ENCODE measurements around the gene NDRG3. TPM values are rescaled to one million over a fixed set of nuclear protein-coding genes. Genes with fewer than 3 reads are reported as not detected.

Gene NDRG3
- total RNA-seq, 1 experiment from 2014 or later: 33.6 TPM

- peaks cover 55% of the 10 kb centered on the region for H3K4me1 ChIP-seq (ENCODE audit: low read length)
- H2AFZ ChIP-seq (ENCODE audit: low read length): peak within 1 kb of the TSS; percentile 95
- H3K9ac ChIP-seq (ENCODE audit: low read length): peak within 1 kb of the TSS; percentile 97
- no peaks in the 10 kb centered on the region for H3K9me3 ChIP-seq (ENCODE audit: low read length)
- peaks cover 37% of the 10 kb centered on the region for H3K79me2 ChIP-seq (ENCODE audit: low read length)
- H3K9me2 ChIP-seq (replicated peaks; ENCODE audit: insufficient read depth, low read length): no peaks in the 10 kb centered on the region
- H3K27me3 ChIP-seq (ENCODE audit: low read length): no peaks in the 10 kb centered on the region
- peak within 1 kb of the TSS; percentile 100 for H3K4me2 ChIP-seq (ENCODE audit: low read depth, low read length, poor library complexity, severe bottlenecking)
- peak within 1 kb of the TSS; percentile 93 for H3K4me3 ChIP-seq (ENCODE audit: low read length)
- 0 out of 2 replicates have a peak, but pooled peaks cover 4% of the 10 kb centered on the region for H3K36me3 ChIP-seq (ENCODE audit: insufficient read depth, low read length)
- H3K27ac ChIP-seq (ENCODE audit: low read length): peak within 1 kb of the TSS; percentile 87
- peak; percentile 99 for DNase-seq
- H4K20me1 ChIP-seq (ENCODE audit: insufficient read depth, low read depth, low read length): no peaks in the 10 kb centered on the region
These were observed 27.9 kb upstream of the NDRG3 start, which contains the start of gene DSN1 for GRCh38 chr20:36773597-36774390. Gene DSN1, minus strand, starts transcription at chr20:36773763. Its CDS starts 2,305 bp downstream, at chr20:36771458.

- Histone ChIP-seq H3K4me2 (ENCODE audit: low read depth, low read length, poor library complexity, severe bottlenecking) (peak overlapping the region; percentile 100), H3K9me2 (replicated peaks; ENCODE audit: insufficient read depth, low read length) (no peaks in the 10 kb centered on the region), H2AFZ (ENCODE audit: low read length) (peak overlapping the region; percentile 84; the same call in 1 of the 2 replicates), H3K27me3 (ENCODE audit: low read length) (no peaks in the 10 kb centered on the region), H3K36me3 (ENCODE audit: insufficient read depth, low read length) (0 out of 2 replicates have a peak, but pooled peaks cover 4% of the 10 kb centered on the region), H3K4me1 (ENCODE audit: low read length) (peaks cover 48% of the 10 kb centered on the region), H3K4me3 (ENCODE audit: low read length) (peak overlapping the region; percentile 93), H3K27ac (ENCODE audit: low read length) (peak overlapping the region; percentile 53; the same call in 1 of the 2 replicates), H3K9ac (ENCODE audit: low read length) (peak overlapping the region; percentile 97), H3K79me2 (ENCODE audit: low read length) (peaks cover 37% of the 10 kb centered on the region), H4K20me1 (ENCODE audit: insufficient read depth, low read depth, low read length) (no peaks in the 10 kb centered on the region), H3K9me3 (ENCODE audit: low read length) (no peaks in the 10 kb centered on the region)
- DNase-seq: peak; percentile 54
These were observed 27.3 kb upstream of the NDRG3 start for GRCh38 chr20:36773107-36773596.

GRCh38 chr20:36770680-36771079 is 24.8 kb upstream of the NDRG3 start:
- H3K27ac ChIP-seq (ENCODE audit: low read length): no peak overlapping the region

GRCh38 chr20:36768768-36769430 is 23.0 kb upstream of the NDRG3 start:
- Histone ChIP-seq H3K27me3 (ENCODE audit: low read length) (no peaks in the 10 kb centered on the region), H3K4me3 (ENCODE audit: low read length) (no peak overlapping the region), H2AFZ (ENCODE audit: low read length) (no peak overlapping the region), H4K20me1 (ENCODE audit: insufficient read depth, low read depth, low read length) (no peaks in the 10 kb centered on the region), H3K79me2 (ENCODE audit: low read length) (peaks cover 37% of the 10 kb centered on the region), H3K9me2 (replicated peaks; ENCODE audit: insufficient read depth, low read length) (no peaks in the 10 kb centered on the region), H3K9ac (ENCODE audit: low read length) (no peak overlapping the region), H3K4me2 (ENCODE audit: low read depth, low read length, poor library complexity, severe bottlenecking) (no peak overlapping the region), H3K4me1 (ENCODE audit: low read length) (peaks cover 23% of the 10 kb centered on the region), H3K36me3 (ENCODE audit: insufficient read depth, low read length) (peaks cover 4% of the 10 kb centered on the region; the same call in 1 of the 2 replicates), H3K27ac (ENCODE audit: low read length) (no peak overlapping the region), H3K9me3 (ENCODE audit: low read length) (no peaks in the 10 kb centered on the region)
- DNase-seq: no peak

More at GRCh38 chr20:36770680-36771079, 24.8 kb upstream of the NDRG3 start:
- H3K4me1 ChIP-seq (ENCODE audit: low read length): peaks cover 25% of the 10 kb centered on the region
- H3K27me3 ChIP-seq (ENCODE audit: low read length): no peaks in the 10 kb centered on the region
- no peak overlapping the region for H3K9ac ChIP-seq (ENCODE audit: low read length)
- no peaks in the 10 kb centered on the region for H3K9me2 ChIP-seq (replicated peaks; ENCODE audit: insufficient read depth, low read length)
- no peaks in the 10 kb centered on the region for H3K9me3 ChIP-seq (ENCODE audit: low read length)
- no peak for DNase-seq
- H4K20me1 ChIP-seq (ENCODE audit: insufficient read depth, low read depth, low read length): no peaks in the 10 kb centered on the region
- H2AFZ ChIP-seq (ENCODE audit: low read length): no peak overlapping the region
- H3K4me3 ChIP-seq (ENCODE audit: low read length): no peak overlapping the region
- H3K36me3 ChIP-seq (ENCODE audit: insufficient read depth, low read length): peaks cover 4% of the 10 kb centered on the region; the same call in 1 of the 2 replicates
- H3K4me2 ChIP-seq (ENCODE audit: low read depth, low read length, poor library complexity, severe bottlenecking): no peak overlapping the region
- peaks cover 37% of the 10 kb centered on the region for H3K79me2 ChIP-seq (ENCODE audit: low read length)

- Histone ChIP-seq H2AFZ (ENCODE audit: low read length) (no peak overlapping the region), H4K20me1 (ENCODE audit: insufficient read depth, low read depth, low read length) (no peaks in the 10 kb centered on the region), H3K9ac (ENCODE audit: low read length) (no peak overlapping the region), H3K9me2 (replicated peaks; ENCODE audit: insufficient read depth, low read length) (no peaks in the 10 kb centered on the region), H3K4me3 (ENCODE audit: low read length) (no peak overlapping the region), H3K79me2 (ENCODE audit: low read length) (no peaks in the 10 kb centered on the region), H3K36me3 (ENCODE audit: insufficient read depth, low read length) (peaks cover 16% of the 10 kb centered on the region; the same call in 1 of the 2 replicates), H3K4me2 (ENCODE audit: low read depth, low read length, poor library complexity, severe bottlenecking) (no peak overlapping the region), H3K4me1 (ENCODE audit: low read length) (peaks cover 23% of the 10 kb centered on the region), H3K27ac (ENCODE audit: low read length) (no peak overlapping the region), H3K9me3 (ENCODE audit: low read length) (no peaks in the 10 kb centered on the region), H3K27me3 (ENCODE audit: low read length) (no peaks in the 10 kb centered on the region)
- DNase-seq: no peak
These were observed 15.2 kb upstream of the NDRG3 start for GRCh38 chr20:36761125-36761524.

GRCh38 chr20:36760647-36761046 is 14.8 kb upstream of the NDRG3 start:
- H3K4me3 ChIP-seq (ENCODE audit: low read length): no peak overlapping the region
- no peaks in the 10 kb centered on the region for H4K20me1 ChIP-seq (ENCODE audit: insufficient read depth, low read depth, low read length)
- H3K9me2 ChIP-seq (replicated peaks; ENCODE audit: insufficient read depth, low read length): no peaks in the 10 kb centered on the region
- H3K9ac ChIP-seq (ENCODE audit: low read length): no peak overlapping the region
- peaks cover 23% of the 10 kb centered on the region for H3K4me1 ChIP-seq (ENCODE audit: low read length)
- H3K36me3 ChIP-seq (ENCODE audit: insufficient read depth, low read length): peaks cover 19% of the 10 kb centered on the region; the same call in 1 of the 2 replicates
- no peak overlapping the region for H2AFZ ChIP-seq (ENCODE audit: low read length)
- H3K79me2 ChIP-seq (ENCODE audit: low read length): no peaks in the 10 kb centered on the region
- no peak overlapping the region for H3K4me2 ChIP-seq (ENCODE audit: low read depth, low read length, poor library complexity, severe bottlenecking)
- no peaks in the 10 kb centered on the region for H3K27me3 ChIP-seq (ENCODE audit: low read length)
- H3K9me3 ChIP-seq (ENCODE audit: low read length): no peaks in the 10 kb centered on the region
- no peak for DNase-seq
- no peak overlapping the region for H3K27ac ChIP-seq (ENCODE audit: low read length)

- Histone ChIP-seq H3K9ac (ENCODE audit: low read length) (peak overlapping the region; percentile 58), H3K27ac (ENCODE audit: low read length) (peak overlapping the region; percentile 93), H3K36me3 (ENCODE audit: insufficient read depth, low read length) (peaks cover 34% of the 10 kb centered on the region; the same call in 1 of the 2 replicates), H4K20me1 (ENCODE audit: insufficient read depth, low read depth, low read length) (no peaks in the 10 kb centered on the region), H2AFZ (ENCODE audit: low read length) (0 out of 2 replicates have a peak overlapping the region, but pooled peaks have one; percentile 64), H3K9me3 (ENCODE audit: low read length) (no peaks in the 10 kb centered on the region), H3K79me2 (ENCODE audit: low read length) (no peaks in the 10 kb centered on the region), H3K4me3 (ENCODE audit: low read length) (peak overlapping the region; percentile 22; the same call in 1 of the 2 replicates), H3K4me2 (ENCODE audit: low read depth, low read length, poor library complexity, severe bottlenecking) (peak overlapping the region; percentile 62), H3K27me3 (ENCODE audit: low read length) (no peaks in the 10 kb centered on the region), H3K4me1 (ENCODE audit: low read length) (peaks cover 23% of the 10 kb centered on the region), H3K9me2 (replicated peaks; ENCODE audit: insufficient read depth, low read length) (no peaks in the 10 kb centered on the region)
- DNase-seq: no peak
These were observed 12.4 kb upstream of the NDRG3 start for GRCh38 chr20:36758276-36758675.

- H3K36me3 ChIP-seq (ENCODE audit: insufficient read depth, low read length): peaks cover 47% of the 10 kb centered on the region; the same call in 1 of the 2 replicates
- peak overlapping the region; percentile 2; the same call in 1 of the 2 replicates for H3K27ac ChIP-seq (ENCODE audit: low read length)
These were observed 10.6 kb upstream of the NDRG3 start for GRCh38 chr20:36756496-36756895.

More at GRCh38 chr20:36756496-36756895, 10.6 kb upstream of the NDRG3 start:
- no peak for DNase-seq
- no peaks in the 10 kb centered on the region for H3K9me2 ChIP-seq (replicated peaks; ENCODE audit: insufficient read depth, low read length)
- no peaks in the 10 kb centered on the region for H3K27me3 ChIP-seq (ENCODE audit: low read length)
- H2AFZ ChIP-seq (ENCODE audit: low read length): no peak overlapping the region
- no peaks in the 10 kb centered on the region for H3K9me3 ChIP-seq (ENCODE audit: low read length)
- no peak overlapping the region for H3K4me2 ChIP-seq (ENCODE audit: low read depth, low read length, poor library complexity, severe bottlenecking)
- H3K79me2 ChIP-seq (ENCODE audit: low read length): no peaks in the 10 kb centered on the region
- no peak overlapping the region for H3K9ac ChIP-seq (ENCODE audit: low read length)
- no peaks in the 10 kb centered on the region for H4K20me1 ChIP-seq (ENCODE audit: insufficient read depth, low read depth, low read length)
- peaks cover 23% of the 10 kb centered on the region for H3K4me1 ChIP-seq (ENCODE audit: low read length)
- H3K4me3 ChIP-seq (ENCODE audit: low read length): no peak overlapping the region

Measured in Karpas-422 (cell line).